Subcutaneous adipose tissue (tissue), 4 donors: ENCODE data around the gene ZNF292. TPM values are rescaled to one million over a fixed set of nuclear protein-coding genes. Genes with fewer than 3 reads are reported as not detected.

Experiments
- CTCF ChIP-seq: fragments of 450-650 bp; IDR thresholded peaks from one replicate; pipeline ENCODE4 v1.5.1; 2016; ENCODE audit warnings: low read depth, mild to moderate bottlenecking, control low read depth, antibody characterized with exemption, moderate library complexity
- total RNA-seq, 4 donors: library from RNA; depleted of rRNA; stranded (reverse); fragments of >200 nt; gene quantifications; one replicate each; pipeline ENCODE4 v1.1.0, GENCODE V29; 2016

Gene ZNF292
- total RNA-seq, 4 donors from 2014 or later = 31.5 to 39.4 (median 36.8) TPM

GRCh38 chr6:87222676-87223075 is 67.3 kb downstream of the ZNF292 start:
- no peak for TF ChIP-seq CTCF

- no peak for TF ChIP-seq CTCF
Measured at GRCh38 chr6:87224971-87225370, 69.6 kb downstream of the ZNF292 start.

GRCh38 chr6:87225511-87225910 is 70.1 kb downstream of the ZNF292 start:
- TF ChIP-seq CTCF = no peak

- TF ChIP-seq CTCF = no peak
Measured at GRCh38 chr6:87225937-87226336, 70.6 kb downstream of the ZNF292 start.

- TF ChIP-seq CTCF = no peak
Measured at GRCh38 chr6:87230801-87231200, 75.4 kb downstream of the ZNF292 start.

GRCh38 chr6:87237804-87238203 is 82.4 kb downstream of the ZNF292 start:
- no peak for TF ChIP-seq CTCF

- no peak for TF ChIP-seq CTCF
Measured at GRCh38 chr6:87241304-87241703, 85.9 kb downstream of the ZNF292 start.
